GM12878 (cell line): ENCODE measurements around the gene SVBP. TPM values are rescaled to one million over a fixed set of nuclear protein-coding genes. Genes with fewer than 3 reads are reported as not detected.

ENCODE experiments used
- ATAC-seq: fragments of 200-7000 bp; cut with Tn5 transposase; 3 replicates; pipeline ENCODE4 v1.9.1; 2020; ENCODE audit warnings: mild to moderate bottlenecking, moderate library complexity
- BruUV-seq: library from RNA; stranded (reverse); fragments of 400-500 nt; replicated peaks from 2 replicates; lab custom pipeline; 2021; lab: Mats Ljungman, UMichigan
- CTCF ChIA-PET: fragments of 300-600 bp; sonication (Branson Sonifier 250); formaldehyde crosslinking; extraction: SDS; loops from one replicate; lab custom pipeline; 2021; ENCODE audit warnings: inconsistent platforms; lab: Yijun Ruan, JAX
- POLR2A ChIA-PET: fragments of 350-600 bp; formaldehyde crosslinking; extraction: SDS; loops from one replicate; lab custom pipeline; 2021; ENCODE audit warnings: inconsistent platforms; lab: Charles Lee
- RAD21 ChIA-PET: fragments of 300-600 bp; sonication (Branson Sonifier 250); formaldehyde crosslinking; loops from one replicate; lab custom pipeline; 2023; ENCODE audit warnings: antibody characterized with exemption; ENCODE audit not compliant: unreplicated experiment; lab: Charles Lee
- SMC1A ChIA-PET: fragments of 300-600 bp; sonication (Branson Sonifier 250); formaldehyde crosslinking; loops from one replicate; lab custom pipeline; 2023; ENCODE audit not compliant: unreplicated experiment, uncharacterized antibody; lab: Charles Lee
- DNase-seq: peaks from one replicate; pipeline ENCODE4 v3.0.0-alpha.2; 2011; ENCODE audit warnings: low read depth, low spot score
- FAIRE-seq: peaks from 3 replicates; lab custom pipeline; 2011; peaks lifted over from hg19 to GRCh38; lab: Jason Lieb, UNC
- H2AFZ ChIP-seq: 2 replicates; pipeline ENCODE4 v1.6.0; 2011; ENCODE audit warnings: low read depth, low read length, control low read depth; ENCODE audit not compliant: control insufficient read depth
- H3K27ac ChIP-seq: 2 replicates; pipeline ENCODE4 v1.5.1; 2011; ENCODE audit warnings: control low read depth; ENCODE audit not compliant: control insufficient read depth, insufficient read depth
- H3K27me3 ChIP-seq, 2 experiments: replicated peaks in 1 of 2; 2 replicates each; pipeline versions ENCODE4 v1.6.0 to v1.6.1; 2011; ENCODE audit warnings: low read length in 1 of 2; ENCODE audit not compliant: control insufficient read depth in 2 of 2, insufficient read depth in 2 of 2
- H3K36me3 ChIP-seq, 2 experiments: 2 replicates each; pipeline ENCODE4 v1.5.1; 2011; ENCODE audit warnings: low read length in 1 of 2; ENCODE audit not compliant: control insufficient read depth in 2 of 2, insufficient read depth in 2 of 2
- H3K4me1 ChIP-seq: 2 replicates; pipeline ENCODE4 v1.6.1; 2011; ENCODE audit warnings: mild to moderate bottlenecking, low read length, moderate library complexity, mixed read lengths; ENCODE audit not compliant: control insufficient read depth, insufficient read depth
- H3K4me2 ChIP-seq: 2 replicates; pipeline ENCODE4 v1.6.0; 2011; ENCODE audit warnings: control low read depth; ENCODE audit not compliant: control insufficient read depth, insufficient read depth
- H3K4me3 ChIP-seq: fragments of 200-600 bp; sonication (generic); 2 replicates; pipeline ENCODE4 v1.5.1; 2016
- H3K79me2 ChIP-seq: 2 replicates; pipeline ENCODE4 v1.6.0; 2011; ENCODE audit warnings: low read length; ENCODE audit not compliant: control insufficient read depth, insufficient read depth
- H3K9ac ChIP-seq: 2 replicates; pipeline ENCODE4 v1.8.0; 2011; ENCODE audit warnings: low read length, control low read depth, mixed read lengths; ENCODE audit not compliant: control insufficient read depth, insufficient read depth
- H3K9me3 ChIP-seq: replicated peaks from 3 replicates; pipeline ENCODE4 v1.5.1; 2011; ENCODE audit warnings: mild to moderate bottlenecking, low read length; ENCODE audit not compliant: control insufficient read depth, insufficient read depth
- H4K20me1 ChIP-seq: 2 replicates; pipeline ENCODE4 v1.6.0; 2011; ENCODE audit not compliant: control insufficient read depth, insufficient read depth
- EP300 ChIP-seq, 2 experiments: fragments of 150-350 bp in 1 of 2; IDR thresholded peaks; 2 replicates each; pipeline ENCODE4 v1.6.1; 2011 to 2012; ENCODE audit warnings: low read depth in 2 of 2, low read length in 2 of 2, borderline replicate concordance in 1 of 2, improper control_type of control experiment in 1 of 2, inconsistent platforms in 1 of 2; ENCODE audit not compliant: control insufficient read depth in 1 of 2
- MXI1 ChIP-seq: fragments of 150-350 bp; IDR thresholded peaks from 2 replicates; pipeline ENCODE4 v1.6.1; 2011; ENCODE audit warnings: low read depth, mild to moderate bottlenecking, inconsistent platforms, low read length, improper control_type of control experiment
- MYB ChIP-seq: fragments of 150-350 bp; IDR thresholded peaks from 2 replicates; pipeline ENCODE4 v1.6.1; 2014; ENCODE audit warnings: mild to moderate bottlenecking, low read depth, low read length, borderline replicate concordance
- NRF1 ChIP-seq: conservative IDR thresholded peaks from 2 replicates; pipeline ENCODE4 v1.6.1; 2011; ENCODE audit warnings: mild to moderate bottlenecking, low read depth, low read length, improper control_type of control experiment
- WGBS: methylation state at CpG from one replicate; pipeline ENCODE4 v1.1.6; 2016; ENCODE audit warnings: low lambda C conversion rate; ENCODE audit not compliant: insufficient replicate concordance, insufficient coverage; ENCODE audit errors: missing lambda C conversion rate; 5-methylcytosine and 5-hydroxymethylcytosine counted together
- in situ Hi-C: fragments of 300-500 bp; cut with MboI; formaldehyde crosslinking; loops from 9 replicates; pipeline ENCODE4 v1.14.3; 2018; ENCODE audit warnings: mixed read lengths
- intact Hi-C: fragments of 100-400 bp; cut with micrococcal nuclease; formaldehyde crosslinking; loops from one replicate; pipeline ENCODE4 v1.14.2; 2022; ENCODE audit not compliant: unreplicated experiment
- polyA plus RNA-seq, 11 experiments: library from polyadenylated mRNA; depleted of rRNA in 4 of 11; unstranded in 6 of 11; stranded (reverse) in 5 of 11; fragments of >200 nt; fragmentation: Nextera tagmentation in 4 of 11; fragmentation: Illumina TruSeq in 1 of 11; extraction: Ambion mirVana in 4 of 11; extraction: Trizol in 1 of 11; gene quantifications; 1 replicate in 1 of 11; 2 replicates in 10 of 11; pipeline versions ENCODE4 v1.2.1 to v1.2.3, GENCODE V29; 2011 to 2016; ENCODE audit warnings: inconsistent platforms in 2 of 11, missing spikeins in 2 of 11, low read depth in 1 of 11
- total RNA-seq, 4 experiments: library from RNA; depleted of rRNA in 3 of 4; stranded (reverse); fragments of >200 nt in 3 of 4; fragmentation: Illumina TruSeq in 1 of 4; extraction: Trizol in 1 of 4; gene quantifications; 2 replicates each; pipeline versions ENCODE4 v1.2.1 to v1.2.3, GENCODE V29; 2013 to 2021
- TF ChIP-seq, protein P1 (sequence below): fragments of 450-650 bp; IDR thresholded peaks from 2 replicates; pipeline ENCODE4 v1.6.1; 2016; ENCODE audit warnings: mild to moderate bottlenecking
- TF ChIP-seq, protein P2 (sequence below): fragments of 450-650 bp; IDR thresholded peaks from 2 replicates; pipeline ENCODE4 v1.6.1; 2017; ENCODE audit warnings: low read depth, mild to moderate bottlenecking, moderate library complexity

SVBP gene
- total and polyA plus RNA-seq, 10 of the 15 experiments (the other 5 are each of a cell fraction or from before 2014, with no cell fraction given) = 12.6 to 29.5 (median 19.8) TPM

DNA sequence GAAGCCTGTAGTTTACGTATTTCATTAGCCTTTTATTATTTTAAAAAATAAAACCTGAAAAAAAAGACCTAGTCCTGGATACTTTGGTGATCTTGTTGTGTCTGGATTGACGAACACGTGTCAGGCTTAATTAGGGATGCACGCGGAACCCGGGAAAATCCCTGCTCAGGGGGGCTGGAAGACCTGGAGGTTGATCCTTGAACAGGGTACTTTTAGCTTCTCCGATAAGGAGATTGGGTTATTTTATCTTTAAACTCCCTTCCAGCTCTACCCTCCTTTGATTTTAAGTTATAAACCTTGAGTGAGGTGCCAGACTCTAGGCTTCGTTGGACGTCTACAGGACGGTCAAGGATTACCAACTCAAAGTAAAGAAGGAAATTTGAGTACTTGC lies 28.7 kb upstream of the SVBP start:
- DNase-seq (no peak), ATAC-seq (peak; percentile 23), FAIRE-seq (peak; percentile 44)
- Histone ChIP-seq H3K4me3 (peak overlapping the region; percentile 73), H3K36me3 (peaks cover 0 to 2% of the 10 kb centered on the region in 2 experiments; a peak in 2 of 4 replicates), H3K27ac (peak overlapping the region; percentile 28), H3K4me1 (no peaks in the 10 kb centered on the region), H2AFZ (peak overlapping the region; percentile 70), H3K9ac (peak overlapping the region; percentile 61), H3K79me2 (peaks cover 30% of the 10 kb centered on the region), H3K4me2 (peak overlapping the region; percentile 23), H3K9me3 (no peaks in the 10 kb centered on the region; the same call in 1 of the 3 replicates), H4K20me1 (no peaks in the 10 kb centered on the region), H3K27me3 (no peaks in the 10 kb centered on the region)
- intact Hi-C loops = loop anchor here (5.0 kb wide), 1 partner anchor 79 kb away; the partner anchor contains the start of genes C1orf50 and P3H1
- BruUV-seq = TSS peak; percentile 92
- WGBS = 44% methylated on average over 10 of the region's 10 CpGs
- ChIA-PET RAD21 (interaction anchor here (0.7 to 3.5 kb wide), 10 partner anchors 28 to 227 kb away, joined by 3 to 19 read pairs (median 6); partner anchors contain the start of genes C1orf50, ERMAP, P3H1 and SVBP), CTCF (interaction anchor here (0.6 to 3.4 kb wide), 30 partner anchors 8 to 619 kb away, joined by 3 to 21 read pairs (median 4); partner anchors contain the start of genes C1orf50, ERMAP, P3H1 and PPIH), POLR2A (interaction anchor here (0.7 to 4.8 kb wide), 12 partner anchors 8 to 809 kb away, joined by 3 to 53 read pairs (median 6); partner anchors contain the start of genes C1orf50, ERMAP, P3H1 and SVBP), SMC1A (interaction anchor here (0.8 to 3.8 kb wide), 18 partner anchors 8 to 352 kb away, joined by 3 to 27 read pairs (median 4); partner anchors contain the start of genes C1orf50, ERMAP, P3H1 and SVBP)
- in situ Hi-C loops = no loop called here
- no peak for TF ChIP-seq NRF1
- no peak for TF ChIP-seq MYB
- TF ChIP-seq MXI1 = peak; percentile 22
- TF ChIP-seq EP300 (IDR thresholded peaks at IDR 0.05; ENCODE audit: borderline replicate concordance in 1 of 2, control insufficient read depth in 1 of 2, low read depth in 2 of 2, low read length in 2 of 2) = 0 out of 4 replicates have a peak, but pooled peaks of 1 of the 2 experiments have one; percentile 10
- TF ChIP-seq, protein P1, sequence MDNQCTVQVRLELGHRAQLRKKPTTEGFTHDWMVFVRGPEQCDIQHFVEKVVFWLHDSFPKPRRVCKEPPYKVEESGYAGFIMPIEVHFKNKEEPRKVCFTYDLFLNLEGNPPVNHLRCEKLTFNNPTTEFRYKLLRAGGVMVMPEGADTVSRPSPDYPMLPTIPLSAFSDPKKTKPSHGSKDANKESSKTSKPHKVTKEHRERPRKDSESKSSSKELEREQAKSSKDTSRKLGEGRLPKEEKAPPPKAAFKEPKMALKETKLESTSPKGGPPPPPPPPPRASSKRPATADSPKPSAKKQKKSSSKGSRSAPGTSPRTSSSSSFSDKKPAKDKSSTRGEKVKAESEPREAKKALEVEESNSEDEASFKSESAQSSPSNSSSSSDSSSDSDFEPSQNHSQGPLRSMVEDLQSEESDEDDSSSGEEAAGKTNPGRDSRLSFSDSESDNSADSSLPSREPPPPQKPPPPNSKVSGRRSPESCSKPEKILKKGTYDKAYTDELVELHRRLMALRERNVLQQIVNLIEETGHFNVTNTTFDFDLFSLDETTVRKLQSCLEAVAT = peak; percentile 56
- TF ChIP-seq, protein P2, sequence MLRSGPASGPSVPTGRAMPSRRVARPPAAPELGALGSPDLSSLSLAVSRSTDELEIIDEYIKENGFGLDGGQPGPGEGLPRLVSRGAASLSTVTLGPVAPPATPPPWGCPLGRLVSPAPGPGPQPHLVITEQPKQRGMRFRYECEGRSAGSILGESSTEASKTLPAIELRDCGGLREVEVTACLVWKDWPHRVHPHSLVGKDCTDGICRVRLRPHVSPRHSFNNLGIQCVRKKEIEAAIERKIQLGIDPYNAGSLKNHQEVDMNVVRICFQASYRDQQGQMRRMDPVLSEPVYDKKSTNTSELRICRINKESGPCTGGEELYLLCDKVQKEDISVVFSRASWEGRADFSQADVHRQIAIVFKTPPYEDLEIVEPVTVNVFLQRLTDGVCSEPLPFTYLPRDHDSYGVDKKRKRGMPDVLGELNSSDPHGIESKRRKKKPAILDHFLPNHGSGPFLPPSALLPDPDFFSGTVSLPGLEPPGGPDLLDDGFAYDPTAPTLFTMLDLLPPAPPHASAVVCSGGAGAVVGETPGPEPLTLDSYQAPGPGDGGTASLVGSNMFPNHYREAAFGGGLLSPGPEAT = 0 out of 2 replicates have a peak, but pooled peaks have one; percentile 10
